Lower lobe of right lung (tissue), 2 donors: Measurements from ENCODE around the gene ALS2. TPM values are rescaled to one million over a fixed set of nuclear protein-coding genes. Genes with fewer than 3 reads are reported as not detected.
"Not testable (repeated sequence)": the region's sequence is repeated elsewhere in the genome, so short reads cannot be mapped to it uniquely, and the experiment has no call there.

Experiments used
- ATAC-seq, 2 donors: fragments of 200-7000 bp; cut with Tn5 transposase; one replicate each; pipeline ENCODE4 v1.9.1; 2020 to 2022; ENCODE audit warnings: mild to moderate bottlenecking in 2 of 2, moderate library complexity in 2 of 2
- DNase-seq: peaks from one replicate; pipeline ENCODE4 v3.0.0-alpha.2; 2020
- H3K27ac ChIP-seq: fragments of 200-600 bp; one replicate; pipeline ENCODE4 v1.8.0; 2022
- H3K27me3 ChIP-seq: fragments of 200-600 bp; one replicate; pipeline ENCODE4 v1.8.0; 2022; ENCODE audit warnings: low read depth
- H3K36me3 ChIP-seq: fragments of 200-600 bp; one replicate; pipeline ENCODE4 v1.8.0; 2022; ENCODE audit warnings: mild to moderate bottlenecking
- H3K4me1 ChIP-seq: fragments of 200-600 bp; one replicate; pipeline ENCODE4 v1.8.0; 2022
- H3K4me3 ChIP-seq: fragments of 200-600 bp; one replicate; pipeline ENCODE4 v1.8.0; 2022; ENCODE audit warnings: mild to moderate bottlenecking
- H3K9me3 ChIP-seq: fragments of 200-600 bp; one replicate; pipeline ENCODE4 v1.8.0; 2022
- intact Hi-C: fragments of 100-400 bp; cut with DNase I; formaldehyde crosslinking; loops from one replicate; pipeline ENCODE4 v1.11.0; 2022
- total RNA-seq: library from RNA; stranded (reverse); fragmentation: NEBNext Ultra II Directional; extraction: Animal tissue kit (Norgen Biotek cat#: 25700); gene quantifications from one replicate; pipeline ENCODE4 v1.2.1, GENCODE V29; 2021
- TF ChIP-seq, protein P1 (sequence below): fragments of 200-600 bp; IDR thresholded peaks from one replicate; pipeline ENCODE4 v1.8.0; 2022; ENCODE audit warnings: antibody characterized with exemption, mild to moderate bottlenecking
- donor health status: DM: no; HTN: yes; CAD: no; lungs with severe emphysema.

Gene ALS2
- total RNA-seq, 1 donor from 2014 or later: 24.7 TPM

DNA sequence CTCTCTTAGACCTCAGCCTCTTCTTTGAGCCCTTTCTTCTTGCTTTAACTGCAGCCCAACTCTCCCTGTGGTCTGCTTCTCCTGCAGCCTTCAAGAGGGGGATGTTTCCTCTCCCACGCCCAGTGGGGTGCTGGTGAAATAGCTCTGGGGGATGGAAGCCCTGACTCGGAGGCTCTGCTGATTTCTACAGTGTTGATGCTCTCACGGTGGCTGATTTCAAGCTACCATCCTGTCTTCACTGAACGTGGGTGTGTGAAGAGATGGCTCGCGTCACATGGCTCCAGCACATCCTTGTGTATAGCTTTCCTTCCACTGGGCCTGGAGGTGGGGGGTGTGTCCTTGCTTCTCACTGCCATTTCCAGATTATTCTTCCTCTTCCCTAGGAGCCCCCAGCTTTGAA, 102.3 kb downstream of the ALS2 start:
- DNase-seq (no peak), ATAC-seq (no peak)
- H3K36me3 ChIP-seq: no peaks in the 10 kb centered on the region
- no peaks in the 10 kb centered on the region for H3K4me1 ChIP-seq
- no peak overlapping the region for H3K27ac ChIP-seq
- intact Hi-C loops: no loop called here
- H3K9me3 ChIP-seq: no peaks in the 10 kb centered on the region
- H3K27me3 ChIP-seq: no peaks in the 10 kb centered on the region
- TF ChIP-seq, protein P1, sequence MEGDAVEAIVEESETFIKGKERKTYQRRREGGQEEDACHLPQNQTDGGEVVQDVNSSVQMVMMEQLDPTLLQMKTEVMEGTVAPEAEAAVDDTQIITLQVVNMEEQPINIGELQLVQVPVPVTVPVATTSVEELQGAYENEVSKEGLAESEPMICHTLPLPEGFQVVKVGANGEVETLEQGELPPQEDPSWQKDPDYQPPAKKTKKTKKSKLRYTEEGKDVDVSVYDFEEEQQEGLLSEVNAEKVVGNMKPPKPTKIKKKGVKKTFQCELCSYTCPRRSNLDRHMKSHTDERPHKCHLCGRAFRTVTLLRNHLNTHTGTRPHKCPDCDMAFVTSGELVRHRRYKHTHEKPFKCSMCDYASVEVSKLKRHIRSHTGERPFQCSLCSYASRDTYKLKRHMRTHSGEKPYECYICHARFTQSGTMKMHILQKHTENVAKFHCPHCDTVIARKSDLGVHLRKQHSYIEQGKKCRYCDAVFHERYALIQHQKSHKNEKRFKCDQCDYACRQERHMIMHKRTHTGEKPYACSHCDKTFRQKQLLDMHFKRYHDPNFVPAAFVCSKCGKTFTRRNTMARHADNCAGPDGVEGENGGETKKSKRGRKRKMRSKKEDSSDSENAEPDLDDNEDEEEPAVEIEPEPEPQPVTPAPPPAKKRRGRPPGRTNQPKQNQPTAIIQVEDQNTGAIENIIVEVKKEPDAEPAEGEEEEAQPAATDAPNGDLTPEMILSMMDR: no peak
- no peak overlapping the region for H3K4me3 ChIP-seq

DNA sequence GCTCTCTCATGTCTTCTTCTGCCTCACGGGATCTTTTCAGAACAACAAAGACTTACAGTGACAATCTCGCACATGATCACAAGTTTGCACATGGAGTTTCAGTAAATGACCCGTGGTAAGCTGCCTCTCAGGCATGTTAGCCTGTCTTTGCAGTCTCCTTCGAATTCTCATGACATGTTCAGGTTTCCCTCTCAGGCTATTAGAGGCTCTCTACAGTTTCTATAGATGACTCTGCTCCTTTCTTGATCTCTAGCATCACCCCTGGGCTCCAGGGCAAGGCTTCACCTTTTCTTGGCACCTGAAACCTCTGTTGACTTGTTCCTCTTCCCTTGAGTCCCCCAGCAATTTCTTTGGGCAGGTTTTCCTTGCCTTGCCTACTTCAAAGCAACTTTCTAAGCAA, 105.3 kb downstream of the ALS2 start:
- ATAC-seq: no peak
- H3K27ac ChIP-seq: no peak overlapping the region
- H3K4me3 ChIP-seq: no peak overlapping the region
- TF ChIP-seq, protein P1: no peak
- no peak for DNase-seq
- no peaks in the 10 kb centered on the region for H3K4me1 ChIP-seq
- H3K9me3 ChIP-seq: no peaks in the 10 kb centered on the region
- no peaks in the 10 kb centered on the region for H3K36me3 ChIP-seq
- H3K27me3 ChIP-seq: no peaks in the 10 kb centered on the region
- intact Hi-C loops: no loop called here

DNA sequence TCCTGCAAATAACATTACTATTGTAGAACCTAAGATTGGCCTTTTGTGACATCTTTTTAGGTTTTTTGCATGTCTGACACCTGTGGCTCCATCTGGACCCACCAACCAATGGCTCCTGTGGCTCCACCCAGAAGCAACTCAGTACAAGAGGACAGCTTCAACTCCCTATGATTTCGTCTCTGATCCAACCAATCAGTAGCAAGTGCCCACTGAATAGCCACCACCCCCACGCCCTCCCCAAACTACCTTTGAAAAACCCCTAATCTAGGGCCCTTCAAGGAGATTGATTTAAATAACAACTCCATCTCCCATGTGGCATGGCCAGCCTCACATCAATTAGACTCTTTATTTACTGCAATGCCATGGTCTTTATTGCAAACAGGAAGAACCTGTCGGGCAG, 105.9 kb downstream of the ALS2 start:
- TF ChIP-seq, protein P1: no peak

DNA sequence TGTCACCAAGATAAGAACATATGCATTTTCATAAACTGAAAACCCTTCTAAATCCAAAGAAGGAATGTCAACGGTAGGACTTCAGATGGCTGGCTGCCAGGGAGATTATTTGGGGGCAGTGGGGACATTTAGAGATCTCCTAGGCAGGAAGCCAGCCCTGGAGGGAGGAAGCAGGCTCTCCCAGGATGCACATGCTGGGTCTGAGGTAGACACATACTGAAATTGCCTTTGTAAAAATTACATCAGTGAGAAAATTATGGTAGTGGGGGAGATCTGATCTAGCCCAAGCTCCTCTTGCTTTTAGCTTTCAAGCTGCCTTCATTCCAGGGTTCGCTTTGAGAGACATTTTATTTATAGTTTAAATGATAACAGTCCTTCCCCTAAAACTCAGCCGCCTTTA, 106.4 kb downstream of the ALS2 start:
- H3K27ac ChIP-seq: no peak overlapping the region
- H3K36me3 ChIP-seq: no peaks in the 10 kb centered on the region
- ATAC-seq (no peak), DNase-seq (no peak)
- TF ChIP-seq, protein P1: no peak
- no peaks in the 10 kb centered on the region for H3K9me3 ChIP-seq
- no peak overlapping the region for H3K4me3 ChIP-seq
- no peaks in the 10 kb centered on the region for H3K4me1 ChIP-seq
- intact Hi-C loops: no loop called here
- no peaks in the 10 kb centered on the region for H3K27me3 ChIP-seq

More for the DNA sequence above, 105.9 kb downstream of the ALS2 start:
- no peaks in the 10 kb centered on the region for H3K9me3 ChIP-seq
- no peaks in the 10 kb centered on the region for H3K4me1 ChIP-seq
- DNase-seq (no peak), ATAC-seq (no peak)
- H3K36me3 ChIP-seq: no peaks in the 10 kb centered on the region
- H3K27me3 ChIP-seq: no peaks in the 10 kb centered on the region
- H3K4me3 ChIP-seq: no peak overlapping the region
- no peak overlapping the region for H3K27ac ChIP-seq
- intact Hi-C loops: no loop called here

DNA sequence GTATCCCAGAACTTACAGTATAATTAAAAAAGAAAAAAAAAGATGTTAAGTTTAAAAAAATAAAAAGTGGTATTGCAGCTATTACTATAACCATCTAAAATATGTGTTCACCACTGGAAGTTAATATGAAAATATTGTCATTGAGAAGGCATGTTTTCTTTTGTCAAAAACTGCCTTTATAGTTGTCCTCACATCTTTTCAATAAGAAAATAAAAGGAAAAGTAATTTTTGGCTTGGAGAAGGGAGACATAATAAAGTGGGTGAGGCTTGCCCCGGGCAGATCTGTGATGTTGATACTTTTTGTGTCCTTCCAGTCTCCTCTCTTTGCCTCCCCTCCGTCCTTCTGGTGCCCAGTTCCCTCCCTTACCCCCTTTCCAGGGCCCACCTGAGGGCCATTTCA, 107.2 kb downstream of the ALS2 start:
- Histone ChIP-seq H3K27ac (no peak overlapping the region), H3K4me3 (no peak overlapping the region), H3K27me3 (no peaks in the 10 kb centered on the region), H3K9me3 (no peaks in the 10 kb centered on the region), H3K4me1 (no peaks in the 10 kb centered on the region), H3K36me3 (no peaks in the 10 kb centered on the region)
- DNase-seq (no peak), ATAC-seq (no peak)
- intact Hi-C loops: no loop called here
- TF ChIP-seq, protein P1: no peak

DNA sequence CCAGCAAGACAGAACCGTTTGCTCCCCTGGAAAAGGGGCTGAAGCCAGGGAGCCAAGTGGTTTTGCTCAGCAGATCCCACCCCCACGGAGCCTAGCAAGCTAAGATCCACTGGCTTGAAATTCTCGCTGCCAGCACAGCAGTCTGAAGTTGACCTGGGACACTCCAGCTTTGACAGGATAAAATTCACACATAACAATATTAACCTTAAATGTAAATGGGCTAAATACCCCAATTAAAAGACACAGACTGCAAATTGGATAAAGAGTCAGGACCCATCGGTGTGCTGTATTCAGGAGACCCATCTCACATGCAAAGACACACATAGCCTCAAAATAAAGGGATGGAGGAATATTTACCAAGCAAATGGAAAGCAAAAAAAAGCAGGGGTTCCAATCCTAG, 109.5 kb downstream of the ALS2 start:
- H3K27me3 ChIP-seq, H3K9me3 ChIP-seq, H3K36me3 ChIP-seq, H3K4me3 ChIP-seq, intact Hi-C loops, DNase-seq, H3K27ac ChIP-seq, H3K4me1 ChIP-seq, ATAC-seq: not testable (repeated sequence)
